CD4-positive, alpha-beta T cell (primary cell): ENCODE results near the gene CDK5R2. TPM values are rescaled to one million over a fixed set of nuclear protein-coding genes. Genes with fewer than 3 reads are reported as not detected.
A peak's percentile ranks its signal among the peaks of the same experiment; 100 is the strongest.

Experiments used
- ATAC-seq: fragments of 200-7000 bp; cut with Tn5 transposase; one replicate; pipeline ENCODE4 v1.10.0; 2022; ENCODE audit warnings: mild to moderate bottlenecking; ENCODE audit not compliant: poor library complexity
- CTCF ChIA-PET: fragments of 350-600 bp; sonication (Branson Sonifier 250); formaldehyde crosslinking; loops from one replicate; lab custom pipeline; 2021; ENCODE audit warnings: antibody characterized with exemption, inconsistent platforms; lab: Charles Lee
- POLR2A ChIA-PET: fragments of 350-600 bp; sonication (Branson Sonifier 250); formaldehyde crosslinking; loops from one replicate; lab custom pipeline; 2021; ENCODE audit warnings: antibody characterized with exemption, inconsistent platforms; lab: Charles Lee
- DNase-seq, 14 experiments: peaks; one replicate each; pipeline ENCODE4 v3.0.0-alpha.2; 2013 to 2020; ENCODE audit warnings: mixed read lengths in 2 of 14
- H3K27ac ChIP-seq, 2 donors: one replicate each; pipeline versions ENCODE4 v1.5.1 to v1.7.0; 2013; ENCODE audit warnings: low read length in 2 of 2, low read depth in 1 of 2, mild to moderate bottlenecking in 1 of 2
- H3K27me3 ChIP-seq, 2 experiments: 1 replicate in 1 of 2; 2 replicates in 1 of 2; pipeline versions ENCODE4 v1.6.1 to v1.7.0; 2013; ENCODE audit warnings: low read length in 2 of 2, control low read depth in 1 of 2, mild to moderate bottlenecking in 1 of 2, moderate library complexity in 1 of 2; ENCODE audit not compliant: insufficient read depth in 2 of 2, control insufficient read depth in 1 of 2
- H3K36me3 ChIP-seq: one replicate; pipeline ENCODE4 v1.6.1; 2013; ENCODE audit warnings: low read length, control low read depth; ENCODE audit not compliant: insufficient read depth
- H3K4me1 ChIP-seq: one replicate; pipeline ENCODE4 v1.6.1; 2013; ENCODE audit warnings: low read length, control low read depth; ENCODE audit not compliant: insufficient read depth
- H3K4me3 ChIP-seq: one replicate; pipeline ENCODE4 v1.5.1; 2013; ENCODE audit warnings: mild to moderate bottlenecking, low read length, moderate library complexity
- H3K9me3 ChIP-seq, 2 experiments: 1 replicate in 1 of 2; 2 replicates in 1 of 2; pipeline versions ENCODE4 v1.6.1 to v1.7.0; 2013; ENCODE audit warnings: low read length in 2 of 2, mild to moderate bottlenecking in 2 of 2, control low read depth in 1 of 2, moderate library complexity in 1 of 2; ENCODE audit not compliant: control insufficient read depth in 1 of 2, insufficient read depth in 1 of 2
- H3K27ac Mint-ChIP-seq: one replicate; pipeline ENCODE4 v1.8.0; 2020; ENCODE audit warnings: mixed read lengths
- H3K27me3 Mint-ChIP-seq: one replicate; pipeline ENCODE4 v1.8.0; 2021; ENCODE audit warnings: mixed read lengths
- H3K36me3 Mint-ChIP-seq: one replicate; pipeline ENCODE4 v1.8.0; 2021; ENCODE audit warnings: low read depth, mixed read lengths
- H3K4me1 Mint-ChIP-seq: one replicate; pipeline ENCODE4 v1.8.0; 2021; ENCODE audit warnings: low read depth, mixed read lengths
- H3K4me3 Mint-ChIP-seq: one replicate; pipeline ENCODE4 v1.8.0; 2020; ENCODE audit warnings: mild to moderate bottlenecking, mixed read lengths
- H3K9me3 Mint-ChIP-seq: one replicate; pipeline ENCODE4 v1.8.0; 2020; ENCODE audit warnings: mixed read lengths
- intact Hi-C, 2 experiments: fragments of 100-400 bp; cut with DNase I in 1 of 2; cut with micrococcal nuclease in 1 of 2; formaldehyde crosslinking; loops; one replicate each; pipeline versions ENCODE4 v1.15.1 to v1.9.0; 2023 to 2025; cut with DNase I, micrococcal nuclease
- total RNA-seq, 174 experiments: library from RNA in 2 of 174; stranded (reverse) in 2 of 174; gene quantifications; one replicate each; pipeline ENCODE4 v1.2.3 and lab custom pipeline; 2021 to 2026
- TF ChIP-seq, protein P1 (sequence below): fragments of 200-600 bp; IDR thresholded peaks from one replicate; pipeline ENCODE4 v1.8.0; 2022; ENCODE audit warnings: antibody characterized with exemption, mild to moderate bottlenecking

CDK5R2 gene
- total RNA-seq, 2 experiments from 2014 or later: not detected

DNA sequence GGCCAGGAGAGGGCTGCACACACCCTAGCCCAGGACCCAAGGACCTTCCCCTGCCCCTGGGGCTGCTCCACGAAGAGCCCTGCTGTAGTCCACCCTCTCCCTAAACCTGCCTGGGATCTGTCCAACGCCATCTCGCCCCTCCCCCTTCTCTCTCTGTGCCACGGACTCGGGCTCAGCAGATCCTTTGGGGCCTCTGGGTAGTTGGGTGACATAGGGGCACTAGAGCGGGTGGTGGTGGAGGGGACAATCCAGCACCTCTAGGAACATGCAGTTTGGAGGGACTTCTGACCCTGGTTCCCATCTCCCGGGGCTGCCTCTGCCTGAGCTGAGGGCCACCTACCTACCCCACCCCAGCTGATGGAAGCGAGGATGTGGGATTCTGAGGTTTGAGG is 41.1 kb downstream of the CDK5R2 start:
- no peak overlapping the region for H3K4me3 Mint-ChIP-seq
- H3K4me3 ChIP-seq: no peak overlapping the region

DNA sequence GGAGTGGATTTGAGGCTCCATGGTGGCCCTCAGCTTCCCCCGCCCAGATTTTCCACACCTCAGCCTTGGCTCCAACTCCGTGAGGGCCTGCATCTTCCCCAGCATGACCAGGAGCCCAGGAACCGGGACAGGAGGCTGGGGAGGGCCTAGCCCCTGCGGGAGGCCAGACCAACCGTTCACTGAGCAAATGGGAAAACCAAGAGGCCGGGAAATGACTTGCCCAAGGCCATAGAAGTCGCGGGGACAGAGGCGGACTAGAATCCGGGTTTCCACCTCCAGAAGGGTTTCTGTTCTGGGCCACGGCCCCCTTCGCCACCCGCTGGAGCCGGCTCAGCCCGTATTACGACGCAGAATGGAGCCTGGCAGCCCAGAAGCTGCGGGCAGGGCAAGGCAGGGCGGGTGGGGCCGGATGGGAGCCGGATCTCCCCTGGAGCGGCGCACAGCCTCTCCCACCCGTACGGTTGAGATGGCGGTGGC is 41.7 kb downstream of the CDK5R2 start:
- H3K9me3 Mint-ChIP-seq: no peaks in the 10 kb centered on the region
- peak overlapping the region; percentile 45 for H3K4me3 Mint-ChIP-seq
- Histone ChIP-seq H3K27me3 (peaks cover 79 to 81% of the 10 kb centered on the region in 2 experiments), H3K9me3 (peaks cover 0 to 36% of the 10 kb centered on the region in 2 experiments), H3K27ac (no peak overlapping the region), H3K4me3 (no peak overlapping the region), H3K4me1 (peaks cover 33% of the 10 kb centered on the region), H3K36me3 (no peaks in the 10 kb centered on the region)
- TF ChIP-seq, protein P1, sequence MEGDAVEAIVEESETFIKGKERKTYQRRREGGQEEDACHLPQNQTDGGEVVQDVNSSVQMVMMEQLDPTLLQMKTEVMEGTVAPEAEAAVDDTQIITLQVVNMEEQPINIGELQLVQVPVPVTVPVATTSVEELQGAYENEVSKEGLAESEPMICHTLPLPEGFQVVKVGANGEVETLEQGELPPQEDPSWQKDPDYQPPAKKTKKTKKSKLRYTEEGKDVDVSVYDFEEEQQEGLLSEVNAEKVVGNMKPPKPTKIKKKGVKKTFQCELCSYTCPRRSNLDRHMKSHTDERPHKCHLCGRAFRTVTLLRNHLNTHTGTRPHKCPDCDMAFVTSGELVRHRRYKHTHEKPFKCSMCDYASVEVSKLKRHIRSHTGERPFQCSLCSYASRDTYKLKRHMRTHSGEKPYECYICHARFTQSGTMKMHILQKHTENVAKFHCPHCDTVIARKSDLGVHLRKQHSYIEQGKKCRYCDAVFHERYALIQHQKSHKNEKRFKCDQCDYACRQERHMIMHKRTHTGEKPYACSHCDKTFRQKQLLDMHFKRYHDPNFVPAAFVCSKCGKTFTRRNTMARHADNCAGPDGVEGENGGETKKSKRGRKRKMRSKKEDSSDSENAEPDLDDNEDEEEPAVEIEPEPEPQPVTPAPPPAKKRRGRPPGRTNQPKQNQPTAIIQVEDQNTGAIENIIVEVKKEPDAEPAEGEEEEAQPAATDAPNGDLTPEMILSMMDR: no peak
- H3K27ac Mint-ChIP-seq: no peak overlapping the region
- ATAC-seq (no peak), DNase-seq (no peak)
- CTCF ChIA-PET: interaction anchor here (1.4 to 1.5 kb wide), 2 partner anchors 21 to 29 kb away, joined by 4 to 7 read pairs; no protein-coding TSS in a partner anchor
- peaks cover 16% of the 10 kb centered on the region for H3K4me1 Mint-ChIP-seq
- POLR2A ChIA-PET: no interaction called here
- no peaks in the 10 kb centered on the region for H3K36me3 Mint-ChIP-seq
- peaks cover 84% of the 10 kb centered on the region for H3K27me3 Mint-ChIP-seq
- intact Hi-C loops: no loop called here

More for the DNA sequence above, 41.1 kb downstream of the CDK5R2 start:
- CTCF ChIA-PET: no interaction called here
- no peaks in the 10 kb centered on the region for H3K36me3 Mint-ChIP-seq
- intact Hi-C loops: no loop called here
- peaks cover 38% of the 10 kb centered on the region for H3K4me1 ChIP-seq
- no peaks in the 10 kb centered on the region for H3K9me3 Mint-ChIP-seq
- peaks cover 78 to 82% of the 10 kb centered on the region in 2 experiments for H3K27me3 ChIP-seq
- DNase-seq (no peak), ATAC-seq (no peak)
- H3K4me1 Mint-ChIP-seq: peaks cover 21% of the 10 kb centered on the region
- POLR2A ChIA-PET: no interaction called here
- no peaks in the 10 kb centered on the region for H3K36me3 ChIP-seq
- H3K27me3 Mint-ChIP-seq: peaks cover 84% of the 10 kb centered on the region
- peaks cover 0 to 34% of the 10 kb centered on the region in 2 experiments for H3K9me3 ChIP-seq
- no peak overlapping the region for H3K27ac ChIP-seq
- H3K27ac Mint-ChIP-seq: no peak overlapping the region
- TF ChIP-seq, protein P1: no peak

DNA sequence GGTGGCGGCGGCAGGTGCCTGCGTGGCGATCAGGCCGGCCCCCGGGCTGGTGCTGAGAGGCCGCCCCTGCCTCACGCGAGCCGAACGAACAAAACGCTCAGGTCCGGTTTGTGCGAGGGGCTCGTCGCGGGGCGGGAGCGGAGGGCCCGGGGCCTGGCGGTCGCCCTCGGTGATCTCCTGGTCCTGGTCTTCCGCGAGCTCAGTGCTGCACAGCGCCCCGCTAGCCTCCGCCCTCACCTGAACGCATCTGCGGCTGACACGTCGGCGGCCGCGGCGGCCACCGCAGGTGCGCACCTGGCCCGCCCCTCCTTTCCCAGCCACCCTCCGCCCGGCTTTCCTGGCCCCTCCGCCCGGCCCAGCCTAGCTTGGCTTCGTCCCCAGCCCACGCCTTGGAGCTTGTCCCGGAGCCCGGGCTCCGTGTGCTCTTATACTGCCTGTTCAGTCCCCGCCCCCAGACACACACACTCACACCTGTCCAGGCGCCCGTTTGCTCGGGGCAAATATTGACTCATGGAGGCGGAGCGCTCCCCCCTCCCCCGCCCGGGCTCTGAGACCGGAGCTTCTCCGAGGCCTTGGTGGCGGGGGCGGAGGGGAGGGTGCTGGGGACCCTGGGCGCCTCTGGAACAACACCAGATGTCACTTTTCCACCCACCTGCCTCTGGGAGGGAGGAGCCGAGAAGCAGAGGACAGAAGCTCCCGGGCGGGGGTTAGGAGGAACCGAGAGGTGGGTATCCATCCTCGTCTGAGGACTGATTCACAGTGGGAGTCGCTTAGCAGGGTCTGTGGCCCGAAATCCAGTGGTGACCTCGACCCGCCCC is 42.3 kb downstream of the CDK5R2 start:
- peak overlapping the region; percentile 25 for H3K4me3 ChIP-seq
- peaks cover 0 to 34% of the 10 kb centered on the region in 2 experiments for H3K9me3 ChIP-seq
- ChIA-PET CTCF (interaction anchor here (1.4 to 1.5 kb wide), 2 partner anchors 22 to 28 kb away, joined by 4 to 7 read pairs; no protein-coding TSS in a partner anchor), POLR2A (no interaction called here)
- H3K4me1 Mint-ChIP-seq: peaks cover 12% of the 10 kb centered on the region
- peaks cover 28% of the 10 kb centered on the region for H3K4me1 ChIP-seq
- TF ChIP-seq, protein P1: no peak
- H3K36me3 Mint-ChIP-seq: no peaks in the 10 kb centered on the region
- DNase-seq (peak in 4 of 14 experiments; percentile 26 to 47 (median 34)), ATAC-seq (peak; percentile 31)
- intact Hi-C loops: loop anchor here in 1 of 2 experiments (2.0 kb wide), 1 partner anchor 149 kb away; no protein-coding TSS in a partner anchor
- H3K27ac Mint-ChIP-seq: no peak overlapping the region
- H3K27ac ChIP-seq: no peak overlapping the region
- no peaks in the 10 kb centered on the region for H3K9me3 Mint-ChIP-seq
- peaks cover 75 to 79% of the 10 kb centered on the region in 2 experiments for H3K27me3 ChIP-seq
- H3K4me3 Mint-ChIP-seq: peak overlapping the region; percentile 25
- no peaks in the 10 kb centered on the region for H3K36me3 ChIP-seq
- H3K27me3 Mint-ChIP-seq: peaks cover 82% of the 10 kb centered on the region
